ENCODE data around the gene ONECUT3. TPM values are rescaled to one million over a fixed set of nuclear protein-coding genes. Genes with fewer than 3 reads are reported as not detected.

The ONECUT3 gene
- total and polyA plus RNA-seq, 3 donors from 2014 or later = 0.13 to 0.39 (median 0.25) TPM

DNA sequence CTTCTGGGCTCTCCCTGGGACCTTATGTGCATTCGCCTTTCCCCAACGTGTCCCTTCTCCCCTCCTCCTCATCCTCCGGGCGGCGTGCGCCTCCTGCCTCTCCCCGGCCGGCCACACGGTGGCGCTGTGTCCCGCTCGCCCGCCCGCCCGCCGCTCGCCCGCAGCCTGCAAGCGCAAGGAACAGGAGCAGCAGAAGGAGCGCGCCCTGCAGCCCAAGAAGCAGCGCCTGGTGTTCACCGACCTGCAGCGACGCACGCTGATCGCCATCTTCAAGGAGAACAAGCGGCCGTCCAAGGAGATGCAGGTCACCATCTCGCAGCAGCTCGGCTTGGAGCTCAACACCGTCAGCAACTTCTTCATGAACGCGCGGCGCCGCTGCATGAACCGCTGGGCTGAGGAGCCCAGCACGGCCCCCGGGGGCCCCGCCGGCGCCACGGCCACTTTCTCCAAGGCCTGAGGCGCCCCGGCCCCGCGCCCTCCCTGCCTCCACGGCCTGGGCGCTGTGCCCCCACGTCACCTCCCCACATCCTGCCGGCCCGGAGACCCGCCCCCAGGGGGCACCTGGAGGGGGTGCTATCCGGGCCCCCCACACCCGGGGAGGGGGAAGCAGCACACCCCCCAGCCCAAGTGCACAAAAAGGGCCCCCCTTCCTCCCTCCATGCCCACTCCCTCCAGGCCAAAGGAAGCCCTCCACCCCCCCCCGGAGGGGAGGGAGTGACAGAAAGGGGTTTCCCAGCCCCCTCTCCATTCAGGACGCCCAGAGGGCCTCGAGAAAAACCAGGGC lies 21.9 kb downstream of the ONECUT3 start:
- intact Hi-C loops (cut with DNase I; ENCODE audit: low total_unique reads) = no loop called here
- H3K27me3 ChIP-seq = peaks cover 4% of the 10 kb centered on the region
- no peak overlapping the region for H3K27ac ChIP-seq
- no peaks in the 10 kb centered on the region for H3K36me3 ChIP-seq (ENCODE audit: low read depth, missing control alignments)
- DNase-seq = peak; percentile 31
- 9 to 12% methylated on average over 4 to 50 of the region's 59 CpGs for WGBS, 2 donors
- no peaks in the 10 kb centered on the region for H3K4me1 ChIP-seq
- peak overlapping the region in 1 of 2 donors; percentile 21 for H3K4me3 ChIP-seq
- no peaks in the 10 kb centered on the region for H3K9me3 ChIP-seq
- TF ChIP-seq, protein P1, sequence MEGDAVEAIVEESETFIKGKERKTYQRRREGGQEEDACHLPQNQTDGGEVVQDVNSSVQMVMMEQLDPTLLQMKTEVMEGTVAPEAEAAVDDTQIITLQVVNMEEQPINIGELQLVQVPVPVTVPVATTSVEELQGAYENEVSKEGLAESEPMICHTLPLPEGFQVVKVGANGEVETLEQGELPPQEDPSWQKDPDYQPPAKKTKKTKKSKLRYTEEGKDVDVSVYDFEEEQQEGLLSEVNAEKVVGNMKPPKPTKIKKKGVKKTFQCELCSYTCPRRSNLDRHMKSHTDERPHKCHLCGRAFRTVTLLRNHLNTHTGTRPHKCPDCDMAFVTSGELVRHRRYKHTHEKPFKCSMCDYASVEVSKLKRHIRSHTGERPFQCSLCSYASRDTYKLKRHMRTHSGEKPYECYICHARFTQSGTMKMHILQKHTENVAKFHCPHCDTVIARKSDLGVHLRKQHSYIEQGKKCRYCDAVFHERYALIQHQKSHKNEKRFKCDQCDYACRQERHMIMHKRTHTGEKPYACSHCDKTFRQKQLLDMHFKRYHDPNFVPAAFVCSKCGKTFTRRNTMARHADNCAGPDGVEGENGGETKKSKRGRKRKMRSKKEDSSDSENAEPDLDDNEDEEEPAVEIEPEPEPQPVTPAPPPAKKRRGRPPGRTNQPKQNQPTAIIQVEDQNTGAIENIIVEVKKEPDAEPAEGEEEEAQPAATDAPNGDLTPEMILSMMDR (IDR thresholded peaks at IDR 0.05) = peak in 2 of 3 experiments; percentile 54 to 57
- TF ChIP-seq POLR2A (IDR thresholded peaks at IDR 0.05) = no peak

DNA sequence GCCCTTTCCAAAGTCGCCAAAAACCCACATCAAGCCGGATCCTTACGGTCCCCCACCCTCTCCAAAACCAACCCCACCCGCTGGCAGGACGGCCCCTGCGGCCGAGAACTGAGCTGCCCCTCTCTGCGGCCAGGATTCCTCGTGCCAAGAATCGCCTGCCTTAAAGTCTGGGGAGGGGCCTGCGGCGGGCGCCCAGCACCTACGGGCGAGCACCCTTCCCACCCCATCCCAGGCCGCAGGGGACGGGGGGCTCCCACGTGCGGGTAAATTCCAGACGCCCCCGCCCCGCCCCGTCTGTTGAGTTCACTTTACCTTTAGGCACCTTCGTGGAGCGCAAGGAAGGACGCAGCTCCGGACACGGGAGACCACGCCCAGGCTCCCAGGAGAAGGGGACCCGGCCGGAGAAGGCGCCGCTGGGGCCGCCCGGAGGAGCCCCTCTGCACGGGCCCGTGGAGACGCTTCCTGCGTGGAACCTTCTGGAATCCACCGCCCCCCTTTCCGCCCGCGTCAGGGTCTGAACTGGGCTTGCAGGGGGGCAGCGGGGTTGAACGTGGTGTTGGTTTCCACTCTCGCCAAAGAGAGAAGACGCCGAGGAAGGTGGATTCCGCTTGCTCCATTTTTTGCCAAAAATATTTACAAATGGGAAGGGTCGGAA lies 22.8 kb downstream of the ONECUT3 start:
- WGBS, 2 donors = 2 to 6% methylated on average over 13 to 31 of the region's 50 CpGs
- H3K36me3 ChIP-seq (ENCODE audit: low read depth, missing control alignments) = no peaks in the 10 kb centered on the region
- no peak overlapping the region for H3K27ac ChIP-seq
- H3K4me3 ChIP-seq = peak overlapping the region in 1 of 2 donors; percentile 21
- intact Hi-C loops (cut with DNase I; ENCODE audit: low total_unique reads) = no loop called here
- no peaks in the 10 kb centered on the region for H3K4me1 ChIP-seq
- H3K27me3 ChIP-seq = peaks cover 4% of the 10 kb centered on the region
- DNase-seq = no peak
- H3K9me3 ChIP-seq = no peaks in the 10 kb centered on the region
- no peak for TF ChIP-seq POLR2A (IDR thresholded peaks at IDR 0.05)
- TF ChIP-seq, protein P1 (IDR thresholded peaks at IDR 0.05) = no peak

DNA sequence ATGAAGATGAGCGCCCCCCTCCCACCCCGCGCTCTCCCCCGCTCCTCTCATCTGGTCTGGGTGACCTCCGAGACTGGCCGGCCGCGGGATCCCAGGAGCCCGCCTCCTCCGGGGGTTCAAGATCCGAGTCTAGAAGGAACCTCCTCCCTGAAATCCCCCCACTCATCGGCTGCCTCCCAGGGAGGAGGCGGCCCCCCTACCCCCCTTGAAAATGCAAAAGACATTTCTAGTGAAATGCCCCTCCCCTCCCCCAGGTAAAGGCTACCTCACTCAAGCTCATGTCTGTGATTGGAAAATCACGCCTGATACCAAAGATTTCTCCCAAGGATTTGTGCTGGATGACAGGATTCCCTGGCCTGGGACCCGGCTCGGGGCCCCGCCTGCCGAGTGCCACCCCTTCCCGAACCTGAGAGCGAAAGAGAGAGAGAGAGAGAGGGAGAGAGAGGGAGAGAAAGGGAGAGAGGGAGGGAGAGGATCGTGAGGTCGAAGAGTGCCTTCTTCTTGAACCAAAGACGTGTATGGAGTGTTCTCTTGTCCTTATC lies 23.4 kb downstream of the ONECUT3 start:
- DNase-seq = no peak
- no peak overlapping the region for H3K4me3 ChIP-seq
- no peaks in the 10 kb centered on the region for H3K9me3 ChIP-seq
- no peak for TF ChIP-seq POLR2A (IDR thresholded peaks at IDR 0.05)
- TF ChIP-seq, protein P1 (IDR thresholded peaks at IDR 0.05) = no peak
- peaks cover 4% of the 10 kb centered on the region for H3K27me3 ChIP-seq
- no peak overlapping the region for H3K27ac ChIP-seq
- H3K4me1 ChIP-seq = no peaks in the 10 kb centered on the region
- H3K36me3 ChIP-seq (ENCODE audit: low read depth, missing control alignments) = no peaks in the 10 kb centered on the region
- intact Hi-C loops (cut with DNase I; ENCODE audit: low total_unique reads) = no loop called here
- 8 to 10% methylated on average over 23 of the region's 23 CpGs for WGBS, 2 donors

DNA sequence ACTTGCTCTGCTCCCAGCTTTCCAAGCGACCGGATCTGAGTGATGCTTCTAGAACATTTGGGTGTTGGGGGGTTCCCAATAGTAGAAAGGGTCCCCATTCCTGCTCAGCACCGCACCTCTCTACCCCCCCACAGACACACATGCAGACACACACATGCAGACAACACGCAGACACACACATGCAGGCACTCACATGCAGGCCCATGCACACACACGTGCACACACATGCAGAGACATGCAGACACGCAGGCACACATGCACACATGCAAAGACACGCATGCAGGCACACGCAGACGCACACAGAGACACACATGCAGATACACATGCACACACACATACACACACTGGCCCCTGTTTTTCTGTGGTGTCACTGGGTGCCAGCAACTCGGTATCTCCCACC lies 23.8 kb downstream of the ONECUT3 start:
- peaks cover 4% of the 10 kb centered on the region for H3K27me3 ChIP-seq
- no peak overlapping the region for H3K4me3 ChIP-seq
- intact Hi-C loops (cut with DNase I; ENCODE audit: low total_unique reads) = no loop called here
- H3K4me1 ChIP-seq = no peaks in the 10 kb centered on the region
- no peak overlapping the region for H3K27ac ChIP-seq
- WGBS, 2 donors = 31 to 69% methylated on average over 10 of the region's 10 CpGs
- no peaks in the 10 kb centered on the region for H3K36me3 ChIP-seq (ENCODE audit: low read depth, missing control alignments)
- no peak for TF ChIP-seq POLR2A (IDR thresholded peaks at IDR 0.05)
- TF ChIP-seq, protein P1 (IDR thresholded peaks at IDR 0.05) = no peak
- no peaks in the 10 kb centered on the region for H3K9me3 ChIP-seq
- no peak for DNase-seq
